ENCODE results near the gene TCF3. TPM values are rescaled to one million over a fixed set of nuclear protein-coding genes. Genes with fewer than 3 reads are reported as not detected.

Gene TCF3
- polyA plus RNA-seq, 1 donor (not counting 4 experiments of a cell fraction or from before 2014, with no cell fraction given), result 40.0 TPM

GRCh38 chr19:1560286-1560882 lies 92.0 kb downstream of the TCF3 start:
- Histone ChIP-seq H3K9ac (ENCODE audit: control insufficient read depth, extremely low read depth, insufficient read depth, low read length) (no peak overlapping the region), H2AFZ (ENCODE audit: control insufficient read depth, low read length) (no peak overlapping the region), H3K27me3 (ENCODE audit: control insufficient read depth, extremely low read depth, insufficient read depth, low read length) (no peaks in the 10 kb centered on the region), H4K20me1 (ENCODE audit: control insufficient read depth, extremely low read depth, insufficient read depth, low read length) (no peaks in the 10 kb centered on the region), H3K9me1 (ENCODE audit: control insufficient read depth, extremely low read depth, insufficient read depth, low read length) (no peaks in the 10 kb centered on the region), H3K79me2 (ENCODE audit: control insufficient read depth, insufficient read depth, low read length) (peaks cover 21% of the 10 kb centered on the region), H3K4me2 (ENCODE audit: control insufficient read depth, extremely low read depth, insufficient read depth, low read depth, low read length) (no peak overlapping the region), H3K9me3 (ENCODE audit: control insufficient read depth, low read depth, low read length) (no peaks in the 10 kb centered on the region), H3K27ac (ENCODE audit: control insufficient read depth, insufficient read depth, low read length) (no peak overlapping the region), H3K36me3 (ENCODE audit: control insufficient read depth in 2 of 2, extremely low read depth in 1 of 2, insufficient read depth in 2 of 2, low read length in 2 of 2) (peaks cover 0 to 4% of the 10 kb centered on the region in 2 experiments), H3K4me3 (ENCODE audit: control insufficient read depth in 2 of 3, extremely low read depth in 1 of 3, insufficient read depth in 2 of 3, low read depth in 1 of 3, low read length in 3 of 3) (no peak overlapping the region), H3K4me1 (ENCODE audit: control insufficient read depth, extremely low read depth, insufficient read depth, low read length) (no peaks in the 10 kb centered on the region)
- TF ChIP-seq EZH2 (IDR thresholded peaks at IDR 0.05; ENCODE audit: low read length), result no peak
- TF ChIP-seq, protein P1, sequence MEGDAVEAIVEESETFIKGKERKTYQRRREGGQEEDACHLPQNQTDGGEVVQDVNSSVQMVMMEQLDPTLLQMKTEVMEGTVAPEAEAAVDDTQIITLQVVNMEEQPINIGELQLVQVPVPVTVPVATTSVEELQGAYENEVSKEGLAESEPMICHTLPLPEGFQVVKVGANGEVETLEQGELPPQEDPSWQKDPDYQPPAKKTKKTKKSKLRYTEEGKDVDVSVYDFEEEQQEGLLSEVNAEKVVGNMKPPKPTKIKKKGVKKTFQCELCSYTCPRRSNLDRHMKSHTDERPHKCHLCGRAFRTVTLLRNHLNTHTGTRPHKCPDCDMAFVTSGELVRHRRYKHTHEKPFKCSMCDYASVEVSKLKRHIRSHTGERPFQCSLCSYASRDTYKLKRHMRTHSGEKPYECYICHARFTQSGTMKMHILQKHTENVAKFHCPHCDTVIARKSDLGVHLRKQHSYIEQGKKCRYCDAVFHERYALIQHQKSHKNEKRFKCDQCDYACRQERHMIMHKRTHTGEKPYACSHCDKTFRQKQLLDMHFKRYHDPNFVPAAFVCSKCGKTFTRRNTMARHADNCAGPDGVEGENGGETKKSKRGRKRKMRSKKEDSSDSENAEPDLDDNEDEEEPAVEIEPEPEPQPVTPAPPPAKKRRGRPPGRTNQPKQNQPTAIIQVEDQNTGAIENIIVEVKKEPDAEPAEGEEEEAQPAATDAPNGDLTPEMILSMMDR (optimal IDR thresholded peaks at IDR 0.05 in 1 of 3, IDR thresholded peaks at IDR 0.05 in 1 of 3, conservative IDR thresholded peaks at IDR 0.05 in 1 of 3; ENCODE audit: extremely low read depth in 1 of 3, insufficient read depth in 2 of 3, low read length in 3 of 3), result no peak
- no peak for FAIRE-seq
- dilution Hi-C loops (cut with MboI; ENCODE audit: extremely low pct_ligation_motif_present, low sequenced_read_pairs), result no loop called here
- no peak for DNase-seq (ENCODE audit: low read depth, low spot score)

Small RNA genes lying within 50 kb of the gene (small RNA-seq; reads per million reads assigned to genes)
- gene AC005943.2 (ENCODE audit: insufficient read length in 3 of 3, low read depth in 3 of 3, low replicate concordance in 1 of 3) (0 reads per million in 3 experiments), gene RN7SL477P (ENCODE audit: insufficient read length in 3 of 3, low read depth in 3 of 3, low replicate concordance in 1 of 3) (0 reads per million in 3 experiments), gene RNU6-1223P (ENCODE audit: insufficient read length in 3 of 3, low read depth in 3 of 3, low replicate concordance in 1 of 3) (0 reads per million in 3 experiments)

Other genes starting within 250 kb of the TCF3 start
- 56.4 to 99.2 TPM (median 71.6 TPM) in 3 replicates for gene DAZAP1, start 245.0 kb downstream of the TCF3 start, polyA plus RNA-seq
- 795 to 1,391 TPM (median 803 TPM) in 3 replicates for gene RPS15, start 214.2 kb downstream of the TCF3 start, polyA plus RNA-seq
- gene APC2, start 202.5 kb downstream of the TCF3 start, polyA plus RNA-seq, result 0.01 to 0.05 TPM (median 0.01 TPM) in 3 replicates
- 11.2 to 24.9 TPM (median 13.8 TPM) in 3 replicates for gene C19orf25, start 173.4 kb downstream of the TCF3 start, polyA plus RNA-seq
- 0.25 to 1.2 TPM (median 0.27 TPM) in 3 replicates for gene PCSK4, start 162.3 kb downstream of the TCF3 start, polyA plus RNA-seq
- 1.2 to 1.3 TPM (median 1.2 TPM) in 3 replicates for gene REEP6, start 161.4 kb downstream of the TCF3 start, polyA plus RNA-seq
- gene ADAMTSL5, start 139.6 kb downstream of the TCF3 start, polyA plus RNA-seq, result 4.2 to 8.5 TPM (median 5.7 TPM) in 3 replicates
- 0.05 to 0.26 TPM (median 0.06 TPM) in 3 replicates for gene PLK5, start 128.5 kb downstream of the TCF3 start, polyA plus RNA-seq
- gene MEX3D, start 84.3 kb downstream of the TCF3 start, polyA plus RNA-seq, result 3.9 to 6.3 TPM (median 5.9 TPM) in 3 replicates
- gene MBD3, start 59.8 kb downstream of the TCF3 start, polyA plus RNA-seq, result 16.6 to 27.4 TPM (median 21.9 TPM) in 3 replicates
- 136 to 468 TPM (median 327 TPM) in 3 replicates for gene UQCR11, start 47.2 kb downstream of the TCF3 start, polyA plus RNA-seq
- gene ONECUT3, start 100.9 kb upstream of the TCF3 start, polyA plus RNA-seq, result under 0.01 to 0.01 TPM in 2 of 3 replicates, not detected in the other
- gene ATP8B3, start 159.7 kb upstream of the TCF3 start, polyA plus RNA-seq, result 0.98 to 2.8 TPM (median 1.2 TPM) in 3 replicates
- gene REXO1, start 195.9 kb upstream of the TCF3 start, polyA plus RNA-seq, result 6.1 to 18.6 TPM (median 9.1 TPM) in 3 replicates
- gene KLF16, start 211.0 kb upstream of the TCF3 start, polyA plus RNA-seq, result 4.9 to 14.7 TPM (median 6.0 TPM) in 3 replicates
- 27.2 to 67.3 TPM (median 31.0 TPM) in 3 replicates for gene ABHD17A, start 232.9 kb upstream of the TCF3 start, polyA plus RNA-seq

Data from keratinocyte (primary cell).